GM12873 (cell line): ENCODE measurements around the gene PLEKHF1.

ENCODE experiments used
- TF ChIP-seq, protein P1 (sequence below): IDR thresholded peaks from 2 replicates; pipeline ENCODE4 v1.5.1; 2012; ENCODE audit warnings: low read depth, mild to moderate bottlenecking, moderate library complexity, low read length, control low read depth; ENCODE audit not compliant: insufficient read depth; ENCODE audit errors: missing control alignments

PLEKHF1 gene

DNA sequence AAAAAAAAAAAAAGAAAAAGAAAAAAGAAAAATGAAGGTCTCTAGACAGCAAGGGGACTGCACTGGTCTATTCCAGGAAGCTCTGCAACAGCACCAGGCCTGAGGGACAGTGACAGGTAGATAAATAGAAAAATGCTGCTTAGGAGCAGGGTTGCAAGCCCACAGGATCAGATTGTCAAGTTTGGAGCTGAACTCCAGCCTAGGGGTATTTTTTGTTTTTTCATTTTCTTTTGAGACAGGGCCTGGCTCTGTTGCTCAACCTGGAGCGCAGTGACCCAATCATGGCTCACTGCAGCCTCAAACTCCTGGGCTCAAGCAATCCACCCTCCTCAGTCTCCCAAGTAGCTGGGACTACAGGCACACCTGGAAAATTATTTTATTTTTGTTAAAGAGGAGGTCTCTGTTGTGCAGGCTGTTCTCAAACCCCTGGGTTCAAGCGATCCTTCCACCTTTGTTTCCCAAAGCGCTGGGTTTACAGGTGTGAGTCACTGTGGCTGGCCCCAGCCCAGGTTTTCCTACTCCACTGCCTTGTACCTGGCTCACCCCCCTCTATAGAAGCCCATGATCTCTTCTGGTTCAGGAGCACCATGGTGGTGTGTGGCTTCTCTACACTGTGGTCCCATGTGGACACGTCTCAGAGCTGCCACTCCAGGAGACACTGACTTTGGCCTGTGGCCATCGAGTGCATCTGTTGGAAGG lies 35.3 kb upstream of the PLEKHF1 start:
- TF ChIP-seq, protein P1, sequence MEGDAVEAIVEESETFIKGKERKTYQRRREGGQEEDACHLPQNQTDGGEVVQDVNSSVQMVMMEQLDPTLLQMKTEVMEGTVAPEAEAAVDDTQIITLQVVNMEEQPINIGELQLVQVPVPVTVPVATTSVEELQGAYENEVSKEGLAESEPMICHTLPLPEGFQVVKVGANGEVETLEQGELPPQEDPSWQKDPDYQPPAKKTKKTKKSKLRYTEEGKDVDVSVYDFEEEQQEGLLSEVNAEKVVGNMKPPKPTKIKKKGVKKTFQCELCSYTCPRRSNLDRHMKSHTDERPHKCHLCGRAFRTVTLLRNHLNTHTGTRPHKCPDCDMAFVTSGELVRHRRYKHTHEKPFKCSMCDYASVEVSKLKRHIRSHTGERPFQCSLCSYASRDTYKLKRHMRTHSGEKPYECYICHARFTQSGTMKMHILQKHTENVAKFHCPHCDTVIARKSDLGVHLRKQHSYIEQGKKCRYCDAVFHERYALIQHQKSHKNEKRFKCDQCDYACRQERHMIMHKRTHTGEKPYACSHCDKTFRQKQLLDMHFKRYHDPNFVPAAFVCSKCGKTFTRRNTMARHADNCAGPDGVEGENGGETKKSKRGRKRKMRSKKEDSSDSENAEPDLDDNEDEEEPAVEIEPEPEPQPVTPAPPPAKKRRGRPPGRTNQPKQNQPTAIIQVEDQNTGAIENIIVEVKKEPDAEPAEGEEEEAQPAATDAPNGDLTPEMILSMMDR = no peak

DNA sequence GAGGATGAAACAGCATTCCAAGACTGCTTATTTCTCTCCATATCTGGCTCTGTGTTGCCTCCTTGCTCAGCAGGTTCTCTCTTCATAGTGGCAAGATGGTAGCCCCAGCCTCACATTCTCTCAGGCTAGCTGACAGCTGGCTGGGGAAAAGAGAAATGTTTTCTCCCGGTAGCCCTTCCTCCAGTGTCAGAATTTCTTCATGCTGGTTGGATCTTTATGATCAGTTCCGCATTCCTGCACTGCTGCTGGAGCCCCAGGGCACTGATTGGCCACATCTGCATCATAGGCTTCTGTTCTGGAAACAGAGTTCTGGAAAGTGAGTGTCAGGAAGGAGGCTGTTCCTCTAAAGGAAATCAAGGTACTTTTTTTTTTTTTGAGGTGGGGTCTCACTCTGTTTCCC lies 34.6 kb upstream of the PLEKHF1 start:
- TF ChIP-seq, protein P1 = no peak

DNA sequence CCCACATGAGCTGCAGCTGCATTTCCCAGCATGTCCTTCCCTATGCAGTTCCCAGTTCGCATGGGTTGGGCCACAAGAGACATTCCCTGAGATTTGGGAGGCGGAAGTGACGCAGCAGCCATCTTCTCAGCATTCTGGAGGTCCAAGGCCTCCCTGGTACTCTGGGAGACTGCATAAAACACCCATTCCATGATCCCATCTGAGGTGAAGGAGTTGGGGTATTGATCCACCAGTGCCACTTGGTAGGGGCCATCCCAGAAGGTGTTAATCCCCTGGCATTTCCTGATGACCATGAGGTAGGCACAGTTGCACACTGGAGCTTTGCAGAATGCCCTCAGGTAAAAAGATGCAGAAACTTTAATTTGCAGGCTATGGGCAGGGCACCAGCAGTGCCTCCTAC lies 33.8 kb upstream of the PLEKHF1 start:
- TF ChIP-seq, protein P1 = no peak

DNA sequence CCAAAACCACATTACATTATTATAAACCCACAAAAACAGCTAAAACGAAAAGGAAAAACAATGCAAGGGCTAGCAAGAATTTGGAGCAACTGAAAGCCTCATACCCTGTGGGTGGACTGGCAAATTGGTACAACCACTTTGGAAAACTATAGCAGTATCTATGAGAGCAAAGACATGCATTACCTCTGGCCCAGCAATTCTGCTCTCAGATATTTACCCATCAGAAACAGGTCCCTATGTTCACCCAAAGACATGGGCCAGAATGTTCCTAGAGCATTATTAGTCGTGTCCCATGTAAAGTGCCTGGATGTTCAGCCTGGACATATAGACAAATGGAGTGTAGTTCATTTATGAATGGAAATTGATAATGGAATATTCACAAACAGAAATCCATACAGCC lies 31.3 kb upstream of the PLEKHF1 start:
- TF ChIP-seq, protein P1 = no peak

DNA sequence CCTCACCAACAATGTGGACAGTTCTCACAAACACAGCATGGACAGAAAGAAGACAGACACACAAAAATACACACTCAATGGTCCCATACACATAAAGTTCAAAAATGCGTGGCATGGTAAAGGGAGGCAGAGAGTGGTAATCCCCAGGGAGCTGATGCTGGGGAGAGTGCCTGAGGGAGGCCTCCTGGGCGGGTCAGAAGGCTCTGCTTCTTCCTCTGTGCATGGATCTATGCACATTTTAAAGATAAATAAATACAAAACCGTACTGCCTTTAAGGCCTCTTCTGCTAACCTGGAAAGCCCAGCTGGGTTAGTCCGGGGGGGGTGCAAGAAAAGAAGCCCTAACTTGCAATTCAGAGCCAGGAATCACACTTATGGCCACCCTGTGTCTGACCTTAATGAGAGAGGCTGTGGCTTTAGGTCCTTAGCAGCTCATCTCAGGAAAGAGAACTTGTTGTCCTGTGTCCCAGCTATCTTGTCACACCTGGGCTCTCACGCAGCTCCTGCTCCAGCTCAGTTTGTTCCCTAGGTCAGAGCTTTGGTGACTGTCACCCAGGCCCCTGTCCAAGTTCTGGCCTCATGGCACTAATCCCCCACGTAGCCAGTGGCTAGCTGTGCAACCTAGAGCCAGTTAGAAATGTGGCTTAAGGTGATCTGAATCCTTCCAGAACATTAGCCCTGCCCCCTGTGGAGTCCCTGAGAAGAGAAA lies 30.7 kb upstream of the PLEKHF1 start:
- TF ChIP-seq, protein P1 = no peak

DNA sequence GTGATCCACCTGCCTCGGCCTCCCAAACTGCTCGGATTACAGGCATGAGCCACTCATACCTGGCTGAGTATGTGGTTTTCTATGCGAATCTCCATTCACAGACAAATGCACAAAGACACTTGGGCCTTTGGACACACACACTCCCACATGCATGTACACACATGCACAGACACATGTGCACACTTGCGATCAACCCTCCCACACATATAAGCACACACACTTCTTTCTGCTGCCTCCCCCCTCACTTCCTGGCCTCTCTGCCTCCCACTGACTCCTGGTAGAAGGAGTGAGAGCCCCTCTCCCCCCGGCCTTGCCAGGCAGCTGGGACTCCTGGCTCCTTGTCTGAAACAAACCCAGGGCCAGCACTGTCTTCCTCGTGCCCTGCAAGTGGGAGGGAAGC lies 29.3 kb upstream of the PLEKHF1 start:
- TF ChIP-seq, protein P1 = no peak

DNA sequence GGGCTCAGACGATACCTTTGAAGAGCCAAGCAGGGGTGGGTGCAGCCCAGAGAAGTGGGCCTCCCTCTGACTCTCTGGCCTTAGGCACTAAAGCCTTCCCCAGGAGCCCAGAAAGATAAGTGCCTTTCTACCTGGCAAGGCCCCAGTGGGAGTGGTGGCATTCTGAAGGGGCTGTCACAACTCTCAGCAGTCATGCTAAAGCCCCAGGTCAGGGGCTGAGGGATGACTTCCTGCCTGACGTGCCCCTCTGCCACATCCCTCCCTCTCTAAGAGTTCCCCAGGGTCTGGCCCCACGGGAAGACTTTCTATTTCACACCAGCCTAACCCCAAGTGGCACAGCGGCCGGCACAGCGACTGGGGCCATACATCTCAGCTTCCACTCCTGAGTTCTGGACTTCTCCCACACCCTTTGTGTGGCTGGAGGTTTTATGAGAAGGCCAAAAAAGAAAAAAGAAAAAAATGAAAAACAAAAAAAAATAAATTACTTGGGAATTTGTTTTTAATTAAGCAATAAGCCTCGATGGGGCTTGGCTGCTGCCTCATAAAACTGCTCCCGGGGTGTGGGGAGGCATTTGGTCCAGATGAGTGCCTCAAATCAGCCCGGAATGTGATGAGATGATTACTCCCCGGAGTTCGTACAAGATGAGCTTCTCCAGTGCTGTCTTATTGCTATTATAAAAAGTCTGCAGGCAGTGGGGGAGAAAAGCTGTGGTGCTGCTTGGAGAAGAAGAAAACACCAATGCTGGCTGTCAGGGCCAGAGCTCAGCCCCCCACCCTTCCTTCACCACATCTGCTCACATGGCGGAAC lies 28.5 kb upstream of the PLEKHF1 start:
- TF ChIP-seq, protein P1 = no peak
